ENCODE data around the gene TGFB1. TPM values are rescaled to one million over a fixed set of nuclear protein-coding genes. Genes with fewer than 3 reads are reported as not detected.
A peak's percentile ranks its signal among the peaks of the same experiment; 100 is the strongest.

TGFB1 gene
- total RNA-seq, 1 experiment from 2014 or later = 102 TPM

DNA sequence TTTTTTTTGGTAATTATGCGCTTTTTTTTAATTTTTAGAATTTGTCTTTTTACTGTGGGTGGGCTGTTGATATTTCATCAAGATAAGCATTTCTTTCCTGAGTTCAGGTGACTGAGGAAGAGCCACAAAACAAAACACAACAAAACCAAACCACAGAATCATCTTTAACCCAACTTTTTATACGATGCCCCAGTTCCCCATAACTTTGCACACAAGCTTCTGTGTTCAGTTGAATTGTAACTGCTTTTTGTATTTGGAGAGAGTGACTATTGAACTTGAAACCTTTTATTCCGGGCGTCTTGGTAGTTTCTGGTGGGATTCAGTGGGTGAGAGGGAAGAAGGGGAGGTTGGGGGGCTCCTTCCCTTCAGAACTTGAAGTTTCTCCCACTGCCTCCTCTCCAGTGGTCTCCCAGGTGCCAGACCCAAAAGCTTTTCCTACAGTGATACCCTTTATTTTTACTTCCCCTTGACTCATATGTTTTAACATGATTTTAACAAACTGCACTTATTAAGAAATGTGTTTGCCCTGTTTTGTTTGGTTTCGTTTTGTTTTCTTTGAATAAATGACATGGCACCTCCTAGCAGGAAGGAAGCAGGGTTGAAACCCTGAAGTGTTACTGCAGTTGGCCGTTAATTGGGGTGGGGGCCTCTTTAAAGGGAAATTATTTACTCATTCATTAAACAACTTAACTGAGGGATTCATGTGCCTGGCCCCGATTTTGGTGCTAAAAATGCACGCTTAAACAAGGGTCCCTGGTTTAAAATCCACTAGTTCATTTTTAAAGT, 46.4 kb downstream of the TGFB1 start:
- TF ChIP-seq, protein P1, sequence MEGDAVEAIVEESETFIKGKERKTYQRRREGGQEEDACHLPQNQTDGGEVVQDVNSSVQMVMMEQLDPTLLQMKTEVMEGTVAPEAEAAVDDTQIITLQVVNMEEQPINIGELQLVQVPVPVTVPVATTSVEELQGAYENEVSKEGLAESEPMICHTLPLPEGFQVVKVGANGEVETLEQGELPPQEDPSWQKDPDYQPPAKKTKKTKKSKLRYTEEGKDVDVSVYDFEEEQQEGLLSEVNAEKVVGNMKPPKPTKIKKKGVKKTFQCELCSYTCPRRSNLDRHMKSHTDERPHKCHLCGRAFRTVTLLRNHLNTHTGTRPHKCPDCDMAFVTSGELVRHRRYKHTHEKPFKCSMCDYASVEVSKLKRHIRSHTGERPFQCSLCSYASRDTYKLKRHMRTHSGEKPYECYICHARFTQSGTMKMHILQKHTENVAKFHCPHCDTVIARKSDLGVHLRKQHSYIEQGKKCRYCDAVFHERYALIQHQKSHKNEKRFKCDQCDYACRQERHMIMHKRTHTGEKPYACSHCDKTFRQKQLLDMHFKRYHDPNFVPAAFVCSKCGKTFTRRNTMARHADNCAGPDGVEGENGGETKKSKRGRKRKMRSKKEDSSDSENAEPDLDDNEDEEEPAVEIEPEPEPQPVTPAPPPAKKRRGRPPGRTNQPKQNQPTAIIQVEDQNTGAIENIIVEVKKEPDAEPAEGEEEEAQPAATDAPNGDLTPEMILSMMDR (conservative IDR thresholded peaks at IDR 0.05; ENCODE audit: low read depth, low read length) = no peak
- no peak for TF ChIP-seq EZH2 (IDR thresholded peaks at IDR 0.05; ENCODE audit: borderline replicate concordance, low read depth, low read length, poor library complexity, severe bottlenecking)
- Histone ChIP-seq H3K4me1 (ENCODE audit: insufficient read depth, low read length, poor library complexity, severe bottlenecking) (peaks cover 12% of the 10 kb centered on the region), H3K36me3 (ENCODE audit: insufficient read depth, low read length, poor library complexity, severe bottlenecking) (peaks cover 59% of the 10 kb centered on the region), H3K9me3 (ENCODE audit: low read depth, low read length, poor library complexity, severe bottlenecking) (no peaks in the 10 kb centered on the region), H3K4me3 (ENCODE audit: low read depth, low read length, poor library complexity, severe bottlenecking) (no peak overlapping the region), H3K27me3 (replicated peaks; ENCODE audit: insufficient read depth, low read depth, low read length, poor library complexity) (no peaks in the 10 kb centered on the region), H3K27ac (ENCODE audit: low read depth, low read length, poor library complexity, severe bottlenecking) (peak overlapping the region; percentile 96)
- CTCF ChIA-PET = interaction anchor here (0.6 to 1.7 kb wide), 3 partner anchors 101 to 150 kb away, joined by 3 to 10 read pairs (median 6); no protein-coding TSS in a partner anchor
- no peak for DNase-seq (ENCODE audit: low spot score)
- intact Hi-C loops (cut with micrococcal nuclease; ENCODE audit: unreplicated experiment) = no loop called here
- POLR2A ChIA-PET (ENCODE audit: low non-redundant PET) = no interaction called here
- BruUV-seq (replicated peaks) = TSS peak; percentile 61

DNA sequence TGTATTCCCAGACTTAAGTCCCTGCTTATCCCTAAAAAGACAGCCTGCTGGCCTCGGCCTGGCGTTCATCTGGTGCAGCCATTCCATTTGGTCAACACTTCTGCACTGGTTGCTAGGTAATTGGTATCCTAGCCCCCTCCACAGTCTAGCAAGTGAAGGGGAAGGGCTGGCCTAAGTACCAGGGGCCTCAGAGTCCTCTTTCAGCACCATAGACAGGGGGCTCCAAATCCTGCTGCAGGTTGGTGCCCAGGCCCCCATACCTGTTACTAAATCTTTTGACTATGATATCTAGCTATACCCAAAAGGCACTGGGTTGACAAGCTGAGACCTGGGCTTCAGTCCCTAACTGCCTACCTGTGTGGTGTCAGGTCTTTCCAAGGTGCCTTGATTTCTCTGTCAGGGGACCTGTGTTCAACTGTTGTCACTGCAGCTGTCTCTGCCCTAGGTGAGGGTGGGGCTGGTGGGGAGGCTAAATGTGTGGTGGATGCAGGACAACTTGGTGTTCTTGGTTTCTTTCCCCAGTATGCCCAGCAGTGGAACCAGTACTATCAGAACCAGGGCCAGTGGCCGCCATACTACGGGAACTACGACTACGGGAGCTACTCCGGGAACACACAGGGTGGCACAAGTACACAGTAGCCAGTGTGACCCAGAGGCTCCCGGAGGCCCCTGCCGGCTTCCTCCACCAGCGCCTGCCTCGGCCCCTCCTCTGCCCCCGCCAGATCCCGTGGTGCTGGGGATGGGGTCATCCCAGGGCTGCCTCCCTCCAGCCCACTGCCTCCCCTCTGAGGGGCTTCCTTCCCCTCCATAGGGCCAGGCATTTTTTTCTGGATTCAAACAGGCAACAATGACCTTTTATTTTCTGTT, 47.6 kb downstream of the TGFB1 start:
- POLR2A ChIA-PET (ENCODE audit: low non-redundant PET) = no interaction called here
- H3K36me3 ChIP-seq (ENCODE audit: insufficient read depth, low read length, poor library complexity, severe bottlenecking) = peaks cover 69% of the 10 kb centered on the region

More for the DNA sequence above, 47.6 kb downstream of the TGFB1 start:
- Histone ChIP-seq H3K4me3 (ENCODE audit: low read depth, low read length, poor library complexity, severe bottlenecking) (no peak overlapping the region), H3K27ac (ENCODE audit: low read depth, low read length, poor library complexity, severe bottlenecking) (peak overlapping the region; percentile 41), H3K4me1 (ENCODE audit: insufficient read depth, low read length, poor library complexity, severe bottlenecking) (peaks cover 12% of the 10 kb centered on the region), H3K9me3 (ENCODE audit: low read depth, low read length, poor library complexity, severe bottlenecking) (no peaks in the 10 kb centered on the region), H3K27me3 (replicated peaks; ENCODE audit: insufficient read depth, low read depth, low read length, poor library complexity) (no peaks in the 10 kb centered on the region)
- TF ChIP-seq EZH2 (IDR thresholded peaks at IDR 0.05; ENCODE audit: borderline replicate concordance, low read depth, low read length, poor library complexity, severe bottlenecking) = no peak
- TF ChIP-seq, protein P1 (conservative IDR thresholded peaks at IDR 0.05; ENCODE audit: low read depth, low read length) = no peak
- DNase-seq (ENCODE audit: low spot score) = no peak
- CTCF ChIA-PET = interaction anchor here (0.7 kb wide), 1 partner anchor 151 kb away, joined by 6 read pairs; no protein-coding TSS in a partner anchor
- BruUV-seq (replicated peaks) = no TSS peak
- intact Hi-C loops (cut with micrococcal nuclease; ENCODE audit: unreplicated experiment) = no loop called here
